Sigmoid colon (tissue), 7 donors: ENCODE results near the gene CMSS1. TPM values are rescaled to one million over a fixed set of nuclear protein-coding genes. Genes with fewer than 3 reads are reported as not detected.
A peak's percentile ranks its signal among the peaks of the same experiment; 100 is the strongest.

Experiments used
- DNase-seq: peaks from one replicate; pipeline ENCODE4 v3.0.0-alpha.2; 2019
- H3K27ac ChIP-seq, 4 donors: fragments of 200-600 bp; sonication (generic); one replicate each; pipeline ENCODE4 v1.5.1; 2016 to 2019; ENCODE audit warnings: mild to moderate bottlenecking in 1 of 4
- H3K27me3 ChIP-seq, 3 donors: fragments of 200-600 bp; sonication (generic); one replicate each; pipeline ENCODE4 v1.5.1; 2019; ENCODE audit warnings: mild to moderate bottlenecking in 1 of 3
- H3K36me3 ChIP-seq, 4 donors: fragments of 200-600 bp; sonication (generic); one replicate each; pipeline ENCODE4 v1.5.1; 2016 to 2019
- H3K4me1 ChIP-seq, 4 donors: fragments of 200-600 bp; sonication (generic); one replicate each; pipeline ENCODE4 v1.5.1; 2017 to 2019
- H3K4me3 ChIP-seq, 4 donors: fragments of 200-600 bp; sonication (generic); one replicate each; pipeline ENCODE4 v1.5.1; 2017 to 2019; ENCODE audit warnings: mild to moderate bottlenecking in 2 of 4, moderate library complexity in 1 of 4
- H3K9me3 ChIP-seq, 4 donors: fragments of 200-600 bp in 3 of 4; sonication (generic) in 3 of 4; one replicate each; pipeline versions ENCODE4 v1.5.1 to v1.6.1; 2013 to 2019
- EP300 ChIP-seq, 4 donors: sonication (generic); formaldehyde crosslinking; IDR thresholded peaks; one replicate each; pipeline ENCODE4 v1.6.1; 2017; ENCODE audit warnings: antibody characterized with exemption in 4 of 4
- POLR2A ChIP-seq, 2 donors: fragments of 450-650 bp; IDR thresholded peaks; one replicate each; pipeline ENCODE4 v1.6.1; 2016; ENCODE audit warnings: antibody characterized with exemption in 2 of 2, mild to moderate bottlenecking in 2 of 2, moderate library complexity in 2 of 2
- POLR2AphosphoS5 ChIP-seq, 4 donors: sonication (generic); formaldehyde crosslinking; IDR thresholded peaks; one replicate each; pipeline ENCODE4 v1.6.1; 2017; ENCODE audit warnings: antibody characterized with exemption in 4 of 4
- WGBS, 2 donors: extraction: QIAGEN DNeasy Blood & Tissue Kit; methylation state at CpG; one replicate each; pipeline ENCODE4 v1.1.7; 2013; 5-methylcytosine and 5-hydroxymethylcytosine counted together
- intact Hi-C: fragments of 100-400 bp; cut with DNase I; formaldehyde crosslinking; loops from one replicate; pipeline ENCODE4 v1.15.1; 2023
- polyA plus RNA-seq, 3 donors: library from polyadenylated mRNA; stranded (reverse); fragments of 200-250 nt; gene quantifications; one replicate each; pipeline ENCODE4 v1.2.3, GENCODE V29; 2013
- total RNA-seq, 4 donors: library from RNA; depleted of rRNA; stranded (reverse); fragments of >200 nt; gene quantifications; one replicate each; pipeline ENCODE4 v1.1.0, GENCODE V29; 2016
- TF ChIP-seq, protein P1 (sequence below), 4 experiments: fragments of 450-650 bp in 3 of 4; fragments of 200-600 bp in 1 of 4; IDR thresholded peaks; one replicate each; pipeline ENCODE4 v1.5.1; 2016 to 2019; ENCODE audit warnings: antibody characterized with exemption in 4 of 4, mild to moderate bottlenecking in 3 of 4, moderate library complexity in 2 of 4
- donor health status: healthy with polysubstance abuse.
- donor health status: Bipolar disorder and iron deficiency.
- donor health status: healthy.

The CMSS1 gene
- total and polyA plus RNA-seq, 7 donors = 6.0 to 19.4 (median 13.9) TPM

DNA sequence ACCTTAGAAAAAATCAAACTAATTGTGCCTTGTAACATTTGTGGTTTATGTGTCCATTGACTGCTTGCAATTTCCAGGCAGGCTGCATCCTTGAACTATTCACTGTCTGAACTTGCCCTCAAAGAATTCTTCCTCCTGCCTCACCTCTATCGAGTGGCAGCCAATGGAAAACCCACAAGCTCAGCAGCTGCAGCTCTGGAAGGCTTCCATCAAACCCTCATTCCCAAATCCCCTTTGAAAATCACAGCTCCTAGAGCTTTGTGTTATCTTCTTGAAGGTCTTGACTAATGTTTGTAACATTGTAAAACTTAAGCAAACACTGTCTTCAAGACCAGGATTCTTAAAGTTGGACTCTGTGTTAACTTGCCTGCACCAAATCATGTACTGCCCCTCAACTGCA is 215.5 kb downstream of the CMSS1 start:
- no peak overlapping the region for H3K4me3 ChIP-seq
- no peaks in the 10 kb centered on the region for H3K9me3 ChIP-seq
- no peak for TF ChIP-seq EP300 (IDR thresholded peaks at IDR 0.05)
- TF ChIP-seq POLR2A (IDR thresholded peaks at IDR 0.05) = no peak
- intact Hi-C loops = no loop called here
- no peaks in the 10 kb centered on the region for H3K27me3 ChIP-seq
- no peak for DNase-seq
- H3K27ac ChIP-seq = peak overlapping the region in 3 of 4 donors; percentile 4 to 59 (median 18)
- H3K4me1 ChIP-seq = peaks cover 0 to 32% (median 26%) of the 10 kb centered on the region in 4 donors
- WGBS, 2 donors = 17 to 52% methylated on average over 1 of the region's 1 CpG
- H3K36me3 ChIP-seq = no peaks in the 10 kb centered on the region

DNA sequence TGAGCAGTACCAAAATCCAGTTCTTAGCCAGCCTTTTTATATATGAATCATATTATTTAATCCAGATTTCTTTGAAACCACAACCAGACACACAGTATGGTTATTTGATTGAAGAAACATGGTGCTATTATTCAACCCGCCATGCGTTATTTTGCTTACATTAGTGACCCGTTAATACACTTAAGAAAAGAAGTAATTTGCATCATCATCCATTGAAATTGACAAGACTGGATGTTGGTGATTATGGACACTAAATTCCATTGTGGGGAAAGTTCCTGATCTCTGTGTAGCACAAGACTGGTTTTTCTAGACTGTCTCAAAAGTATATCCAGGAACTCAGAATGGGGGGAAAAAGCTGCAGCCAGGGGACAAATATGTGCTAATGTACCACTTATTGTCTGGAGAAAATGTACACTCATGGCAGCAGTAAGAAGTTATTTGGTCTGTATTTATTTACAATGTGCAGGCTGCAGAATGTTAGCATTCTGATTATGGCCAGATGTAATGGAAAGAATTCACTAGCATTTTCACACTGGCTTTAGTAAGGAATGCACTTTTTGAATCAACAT is 216.3 kb downstream of the CMSS1 start:
- WGBS, 2 donors = 92% methylated on average over 3 of the region's 3 CpGs
- peaks cover 0 to 32% (median 26%) of the 10 kb centered on the region in 4 donors for H3K4me1 ChIP-seq
- peak overlapping the region in 3 of 4 donors; percentile 4 to 59 (median 18) for H3K27ac ChIP-seq
- H3K9me3 ChIP-seq = no peaks in the 10 kb centered on the region
- no peak overlapping the region for H3K4me3 ChIP-seq
- no peaks in the 10 kb centered on the region for H3K27me3 ChIP-seq
- no peaks in the 10 kb centered on the region for H3K36me3 ChIP-seq
- intact Hi-C loops = no loop called here
- TF ChIP-seq, protein P1, sequence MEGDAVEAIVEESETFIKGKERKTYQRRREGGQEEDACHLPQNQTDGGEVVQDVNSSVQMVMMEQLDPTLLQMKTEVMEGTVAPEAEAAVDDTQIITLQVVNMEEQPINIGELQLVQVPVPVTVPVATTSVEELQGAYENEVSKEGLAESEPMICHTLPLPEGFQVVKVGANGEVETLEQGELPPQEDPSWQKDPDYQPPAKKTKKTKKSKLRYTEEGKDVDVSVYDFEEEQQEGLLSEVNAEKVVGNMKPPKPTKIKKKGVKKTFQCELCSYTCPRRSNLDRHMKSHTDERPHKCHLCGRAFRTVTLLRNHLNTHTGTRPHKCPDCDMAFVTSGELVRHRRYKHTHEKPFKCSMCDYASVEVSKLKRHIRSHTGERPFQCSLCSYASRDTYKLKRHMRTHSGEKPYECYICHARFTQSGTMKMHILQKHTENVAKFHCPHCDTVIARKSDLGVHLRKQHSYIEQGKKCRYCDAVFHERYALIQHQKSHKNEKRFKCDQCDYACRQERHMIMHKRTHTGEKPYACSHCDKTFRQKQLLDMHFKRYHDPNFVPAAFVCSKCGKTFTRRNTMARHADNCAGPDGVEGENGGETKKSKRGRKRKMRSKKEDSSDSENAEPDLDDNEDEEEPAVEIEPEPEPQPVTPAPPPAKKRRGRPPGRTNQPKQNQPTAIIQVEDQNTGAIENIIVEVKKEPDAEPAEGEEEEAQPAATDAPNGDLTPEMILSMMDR (IDR thresholded peaks at IDR 0.05) = no peak
- TF ChIP-seq POLR2AphosphoS5 (IDR thresholded peaks at IDR 0.05) (no peak), POLR2A (IDR thresholded peaks at IDR 0.05) (no peak), EP300 (IDR thresholded peaks at IDR 0.05) (no peak)
- no peak for DNase-seq

DNA sequence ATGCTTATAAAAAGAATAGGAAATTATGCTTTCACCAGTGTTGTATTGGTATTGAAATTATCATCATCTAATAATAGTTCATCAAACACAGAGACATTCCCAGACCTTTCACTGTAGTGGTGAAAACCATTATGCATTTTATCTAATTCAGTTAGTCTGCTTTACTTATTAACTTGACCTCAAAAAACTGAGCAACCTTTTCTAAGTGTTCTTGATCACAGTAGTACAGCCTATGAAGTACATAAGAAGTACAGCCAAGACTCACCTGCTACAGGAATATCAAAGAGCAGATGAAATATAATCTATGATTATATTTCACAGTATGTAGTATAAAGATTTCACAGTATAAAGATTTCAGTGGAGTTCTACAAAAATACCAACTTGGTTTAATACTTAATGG is 221.4 kb downstream of the CMSS1 start:
- intact Hi-C loops = no loop called here
- H3K4me1 ChIP-seq = peaks cover 0 to 50% (median 38%) of the 10 kb centered on the region in 4 donors
- DNase-seq = no peak
- H3K4me3 ChIP-seq = no peak overlapping the region
- H3K27me3 ChIP-seq = no peaks in the 10 kb centered on the region
- TF ChIP-seq POLR2A (IDR thresholded peaks at IDR 0.05) (no peak), EP300 (IDR thresholded peaks at IDR 0.05) (no peak), POLR2AphosphoS5 (IDR thresholded peaks at IDR 0.05) (no peak)
- TF ChIP-seq, protein P1 (IDR thresholded peaks at IDR 0.05) = no peak
- H3K36me3 ChIP-seq = no peaks in the 10 kb centered on the region
- no peaks in the 10 kb centered on the region for H3K9me3 ChIP-seq
- H3K27ac ChIP-seq = peak overlapping the region in 3 of 4 donors; percentile 87 to 92 (median 91)

DNA sequence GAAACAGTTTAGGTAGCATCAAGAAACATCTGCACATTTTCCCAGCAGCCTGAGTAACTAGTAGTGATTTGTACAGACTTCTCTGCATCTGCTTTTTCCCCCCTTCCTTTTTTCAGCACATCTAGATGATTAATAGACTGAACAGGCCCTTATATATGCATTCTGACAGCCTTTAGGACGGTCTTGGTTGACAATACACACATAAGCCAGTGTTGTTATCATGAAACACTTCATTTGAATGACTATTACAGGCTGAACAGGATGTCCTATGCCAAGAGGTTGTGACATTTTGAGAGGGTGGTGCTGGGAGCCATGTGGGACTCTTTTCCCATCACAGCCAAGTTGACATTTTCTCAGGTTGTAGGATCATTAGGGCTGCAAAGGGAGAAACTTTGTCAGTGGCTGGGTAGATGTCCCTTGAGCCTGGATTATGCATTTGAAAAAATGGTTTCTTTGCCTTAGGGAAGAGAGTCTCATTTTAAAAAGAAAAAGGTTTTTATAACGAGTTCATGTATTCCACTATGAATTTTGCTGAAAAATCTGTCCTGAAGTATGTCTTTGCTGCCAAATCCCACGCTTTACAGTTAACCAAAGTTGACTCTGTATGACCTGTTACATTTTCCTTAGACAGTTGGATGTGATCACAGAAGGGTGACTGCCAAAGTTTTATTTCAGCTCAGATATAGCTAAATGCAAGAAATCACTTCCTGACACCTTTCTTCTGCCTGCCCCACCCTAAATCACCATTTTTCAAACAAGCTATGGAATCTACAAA is 223.0 kb downstream of the CMSS1 start:
- Histone ChIP-seq H3K4me1 (peaks cover 0 to 49% (median 34%) of the 10 kb centered on the region in 4 donors), H3K9me3 (no peaks in the 10 kb centered on the region), H3K36me3 (no peaks in the 10 kb centered on the region), H3K4me3 (no peak overlapping the region), H3K27ac (peak overlapping the region; percentile 78 to 92 (median 89)), H3K27me3 (no peaks in the 10 kb centered on the region)
- 27 to 63% methylated on average over 3 of the region's 3 CpGs for WGBS, 2 donors
- TF ChIP-seq, protein P1 (IDR thresholded peaks at IDR 0.05) = no peak
- TF ChIP-seq EP300 (IDR thresholded peaks at IDR 0.05) (peak; percentile 39 to 91 (median 73)), POLR2AphosphoS5 (IDR thresholded peaks at IDR 0.05) (peak; percentile 73 to 84 (median 76))
- peak; percentile 77 for DNase-seq
- intact Hi-C loops = loop anchor here (5.0 kb wide), 3 partner anchors 78 to 178 kb away; no protein-coding TSS in a partner anchor

DNA sequence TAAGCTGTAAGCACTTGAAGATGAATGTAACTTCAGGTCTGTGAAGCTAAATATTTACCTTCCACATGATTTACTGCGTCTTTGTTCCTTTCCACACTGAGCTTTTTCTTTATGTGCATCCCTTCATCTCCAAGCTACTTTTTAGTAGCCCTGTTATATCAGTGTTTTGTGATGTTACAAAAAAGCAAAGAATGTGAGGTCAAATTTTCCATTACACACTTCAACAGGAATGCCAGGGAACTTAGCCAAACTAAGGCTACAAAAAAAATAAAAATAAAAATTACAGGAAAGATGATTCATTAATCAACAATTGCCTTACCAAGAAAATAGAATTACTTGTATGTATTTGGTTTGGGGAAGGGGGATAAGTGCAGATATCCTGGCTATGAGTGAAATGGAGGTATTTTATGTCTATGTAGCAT is 223.7 kb downstream of the CMSS1 start:
- Histone ChIP-seq H3K36me3 (no peaks in the 10 kb centered on the region), H3K9me3 (no peaks in the 10 kb centered on the region), H3K4me1 (peaks cover 0 to 55% (median 40%) of the 10 kb centered on the region in 4 donors), H3K27me3 (no peaks in the 10 kb centered on the region), H3K27ac (peak overlapping the region; percentile 78 to 92 (median 89)), H3K4me3 (no peak overlapping the region)
- intact Hi-C loops = loop anchor here (5.0 kb wide), 3 partner anchors 79 to 179 kb away; no protein-coding TSS in a partner anchor
- DNase-seq = no peak
- TF ChIP-seq POLR2A (IDR thresholded peaks at IDR 0.05) (no peak), POLR2AphosphoS5 (IDR thresholded peaks at IDR 0.05) (peak; percentile 79 to 94 (median 84)), EP300 (IDR thresholded peaks at IDR 0.05) (peak; percentile 71 to 94 (median 82))
- TF ChIP-seq, protein P1 (IDR thresholded peaks at IDR 0.05) = no peak
- WGBS, 2 donors = 17 to 55% methylated on average over 1 of the region's 1 CpG
